Measurements from ENCODE around the gene ELFN2.

DNA sequence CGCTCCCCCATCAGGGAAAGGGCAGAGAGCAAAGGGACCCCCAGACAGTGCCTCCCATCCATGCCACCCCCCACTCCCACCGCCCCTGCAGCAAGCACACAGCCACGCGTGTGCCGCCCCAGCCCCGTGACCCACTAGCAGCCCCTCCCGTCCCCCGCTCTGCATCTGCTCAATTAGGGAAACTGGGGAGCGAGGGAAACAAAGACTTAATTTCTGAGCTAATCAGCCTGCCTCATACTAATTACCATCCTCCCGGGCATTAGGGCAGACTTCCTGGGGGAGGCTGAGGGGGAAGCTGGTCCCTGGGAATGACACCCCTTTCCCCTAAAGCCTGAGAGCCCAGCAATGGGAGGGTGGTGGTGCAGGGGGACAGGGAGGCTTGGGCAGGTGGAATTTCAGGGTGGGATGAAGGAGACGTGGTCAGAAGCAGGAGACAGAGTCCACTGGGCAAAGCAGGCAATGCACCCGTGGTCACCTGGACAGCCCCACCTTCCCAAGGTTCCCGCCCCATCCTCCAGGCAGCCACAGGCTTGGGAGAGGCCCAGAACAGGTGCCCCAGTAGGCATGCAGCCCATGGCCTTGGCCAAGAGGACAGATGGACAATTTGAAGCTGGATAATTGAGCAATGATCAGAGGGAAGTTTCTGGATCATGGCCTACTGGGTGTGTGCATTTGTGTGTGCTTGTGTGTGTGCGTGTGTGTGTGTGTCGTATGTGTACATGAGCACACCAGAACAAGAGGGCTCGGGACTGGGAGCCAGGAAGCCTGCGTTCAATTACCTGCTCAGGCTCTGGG lies 20.6 kb downstream of the ELFN2 start:
- no peak for TF ChIP-seq EZH2 (IDR thresholded peaks at IDR 0.05; ENCODE audit: borderline replicate concordance)
- TF ChIP-seq, protein P1, sequence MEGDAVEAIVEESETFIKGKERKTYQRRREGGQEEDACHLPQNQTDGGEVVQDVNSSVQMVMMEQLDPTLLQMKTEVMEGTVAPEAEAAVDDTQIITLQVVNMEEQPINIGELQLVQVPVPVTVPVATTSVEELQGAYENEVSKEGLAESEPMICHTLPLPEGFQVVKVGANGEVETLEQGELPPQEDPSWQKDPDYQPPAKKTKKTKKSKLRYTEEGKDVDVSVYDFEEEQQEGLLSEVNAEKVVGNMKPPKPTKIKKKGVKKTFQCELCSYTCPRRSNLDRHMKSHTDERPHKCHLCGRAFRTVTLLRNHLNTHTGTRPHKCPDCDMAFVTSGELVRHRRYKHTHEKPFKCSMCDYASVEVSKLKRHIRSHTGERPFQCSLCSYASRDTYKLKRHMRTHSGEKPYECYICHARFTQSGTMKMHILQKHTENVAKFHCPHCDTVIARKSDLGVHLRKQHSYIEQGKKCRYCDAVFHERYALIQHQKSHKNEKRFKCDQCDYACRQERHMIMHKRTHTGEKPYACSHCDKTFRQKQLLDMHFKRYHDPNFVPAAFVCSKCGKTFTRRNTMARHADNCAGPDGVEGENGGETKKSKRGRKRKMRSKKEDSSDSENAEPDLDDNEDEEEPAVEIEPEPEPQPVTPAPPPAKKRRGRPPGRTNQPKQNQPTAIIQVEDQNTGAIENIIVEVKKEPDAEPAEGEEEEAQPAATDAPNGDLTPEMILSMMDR (IDR thresholded peaks at IDR 0.05; ENCODE audit: poor library complexity) = no peak
- no peak for TF ChIP-seq EZH2phosphoT487 (IDR thresholded peaks at IDR 0.05; ENCODE audit: low read depth, severe bottlenecking, unreplicated experiment)
